Measurements from ENCODE around the gene ABHD12B. TPM values are rescaled to one million over a fixed set of nuclear protein-coding genes. Genes with fewer than 3 reads are reported as not detected.

ABHD12B gene, protein sequence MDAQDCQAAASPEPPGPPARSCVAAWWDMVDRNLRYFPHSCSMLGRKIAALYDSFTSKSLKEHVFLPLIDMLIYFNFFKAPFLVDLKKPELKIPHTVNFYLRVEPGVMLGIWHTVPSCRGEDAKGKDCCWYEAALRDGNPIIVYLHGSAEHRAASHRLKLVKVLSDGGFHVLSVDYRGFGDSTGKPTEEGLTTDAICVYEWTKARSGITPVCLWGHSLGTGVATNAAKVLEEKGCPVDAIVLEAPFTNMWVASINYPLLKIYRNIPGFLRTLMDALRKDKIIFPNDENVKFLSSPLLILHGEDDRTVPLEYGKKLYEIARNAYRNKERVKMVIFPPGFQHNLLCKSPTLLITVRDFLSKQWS
- 0.16 TPM for polyA plus RNA-seq (2013, experiment 1 of 2; ENCODE audit: insufficient read length)
- 0.25 TPM for polyA plus RNA-seq (2013, experiment 2 of 2; ENCODE audit: insufficient read length)

DNA sequence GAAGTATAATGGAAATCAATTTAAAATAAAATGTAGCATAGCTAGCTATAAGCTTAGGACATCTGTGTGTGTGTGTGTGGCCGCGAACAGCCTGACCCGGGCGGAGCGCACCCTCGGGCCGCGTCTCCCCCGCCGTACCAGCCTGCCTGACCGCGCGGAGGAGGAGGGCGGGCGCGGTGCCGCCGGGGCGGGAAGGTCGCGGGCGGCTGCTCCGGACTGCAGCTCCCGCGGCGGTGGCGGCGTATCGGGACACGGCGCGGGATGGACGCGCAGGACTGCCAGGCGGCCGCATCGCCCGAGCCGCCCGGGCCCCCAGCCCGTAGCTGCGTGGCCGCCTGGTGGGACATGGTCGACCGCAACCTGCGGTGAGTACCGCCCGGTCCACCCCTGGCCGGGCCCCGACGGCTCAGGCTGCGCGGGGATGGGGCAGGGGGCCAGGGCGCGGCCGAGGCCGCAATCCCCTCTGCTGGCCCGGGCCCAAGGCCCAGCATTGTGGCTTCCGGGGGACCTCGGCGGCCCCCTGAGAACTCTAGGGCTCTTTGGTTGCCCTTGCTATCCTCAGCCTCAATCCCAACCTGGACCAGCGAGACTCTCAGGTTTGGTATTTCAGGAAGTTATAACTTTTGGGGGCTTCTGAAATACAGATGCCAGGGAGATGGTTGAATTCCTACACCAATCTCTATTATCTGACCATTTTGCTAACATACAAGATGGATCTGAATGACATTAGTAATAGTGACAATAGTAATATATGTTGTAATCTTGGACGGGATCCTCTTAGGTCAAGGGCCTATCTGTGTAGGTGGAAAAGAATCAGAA, at the start of gene ABHD12B:
Gene ABHD12B (plus strand): TSS at position 140 of the 819 bp plus-strand sequence. CDS start 122 bp downstream, at position 262.
- DNase-seq: no peak

DNA sequence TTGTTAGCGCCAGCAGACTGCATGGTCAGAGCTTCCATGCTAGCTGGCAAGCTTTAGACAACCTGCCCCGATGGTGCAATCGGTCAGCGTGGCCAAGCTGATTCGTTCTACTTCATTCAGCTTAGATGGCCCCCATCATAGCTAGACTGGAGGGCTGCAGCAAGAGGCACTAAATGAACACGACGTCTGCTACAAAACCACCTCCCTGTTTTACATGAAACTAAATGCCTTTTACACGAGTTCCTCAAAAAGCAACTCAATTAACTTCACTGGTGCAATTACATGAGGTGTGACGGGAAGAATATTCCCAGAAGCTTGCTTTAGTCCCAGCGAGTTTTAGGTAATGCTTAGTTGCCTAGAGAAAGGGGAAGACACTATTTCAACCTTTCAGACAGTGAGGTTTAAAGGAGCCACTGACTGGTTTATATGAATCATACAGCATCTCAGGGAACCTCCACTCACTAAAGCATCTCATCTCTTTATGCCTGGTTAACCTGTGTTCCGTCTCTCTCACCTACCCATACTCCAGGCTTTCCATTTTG, 49.3 kb upstream of the ABHD12B start:
- DNase-seq: no peak

DNA sequence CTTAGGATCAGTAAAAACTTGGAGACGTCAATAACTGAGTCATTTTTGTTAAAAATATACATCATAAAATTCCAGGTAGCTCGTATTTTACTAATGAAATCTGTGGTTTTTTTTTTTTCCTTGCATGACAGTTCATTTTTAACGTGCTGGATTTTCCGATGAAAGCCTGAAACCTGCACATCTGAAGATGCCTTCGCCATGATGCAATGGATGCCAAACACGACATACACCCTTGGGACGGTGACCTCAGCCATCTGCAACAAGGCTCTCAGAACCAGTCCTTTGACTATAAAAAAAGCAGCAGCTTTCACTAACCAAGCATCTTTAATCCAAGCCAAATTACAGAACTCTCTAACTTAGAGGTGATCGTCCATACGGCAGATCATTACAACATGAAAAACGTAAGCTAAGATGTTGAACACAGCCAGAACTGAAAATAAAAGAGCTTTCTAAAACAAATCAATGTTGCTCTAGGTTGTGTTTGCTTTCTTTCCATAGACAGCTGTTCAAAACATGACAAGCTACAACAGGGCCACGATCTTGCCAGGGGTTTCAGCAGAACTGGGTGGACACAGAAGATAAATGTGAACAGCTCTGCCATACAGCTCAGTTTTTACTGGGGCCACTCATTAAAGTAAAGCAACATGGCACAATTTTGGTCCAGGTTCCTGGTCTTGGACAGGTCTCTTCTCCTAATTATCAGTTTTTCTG, 48.6 kb upstream of the ABHD12B start:
- DNase-seq: peak; percentile 69

DNA sequence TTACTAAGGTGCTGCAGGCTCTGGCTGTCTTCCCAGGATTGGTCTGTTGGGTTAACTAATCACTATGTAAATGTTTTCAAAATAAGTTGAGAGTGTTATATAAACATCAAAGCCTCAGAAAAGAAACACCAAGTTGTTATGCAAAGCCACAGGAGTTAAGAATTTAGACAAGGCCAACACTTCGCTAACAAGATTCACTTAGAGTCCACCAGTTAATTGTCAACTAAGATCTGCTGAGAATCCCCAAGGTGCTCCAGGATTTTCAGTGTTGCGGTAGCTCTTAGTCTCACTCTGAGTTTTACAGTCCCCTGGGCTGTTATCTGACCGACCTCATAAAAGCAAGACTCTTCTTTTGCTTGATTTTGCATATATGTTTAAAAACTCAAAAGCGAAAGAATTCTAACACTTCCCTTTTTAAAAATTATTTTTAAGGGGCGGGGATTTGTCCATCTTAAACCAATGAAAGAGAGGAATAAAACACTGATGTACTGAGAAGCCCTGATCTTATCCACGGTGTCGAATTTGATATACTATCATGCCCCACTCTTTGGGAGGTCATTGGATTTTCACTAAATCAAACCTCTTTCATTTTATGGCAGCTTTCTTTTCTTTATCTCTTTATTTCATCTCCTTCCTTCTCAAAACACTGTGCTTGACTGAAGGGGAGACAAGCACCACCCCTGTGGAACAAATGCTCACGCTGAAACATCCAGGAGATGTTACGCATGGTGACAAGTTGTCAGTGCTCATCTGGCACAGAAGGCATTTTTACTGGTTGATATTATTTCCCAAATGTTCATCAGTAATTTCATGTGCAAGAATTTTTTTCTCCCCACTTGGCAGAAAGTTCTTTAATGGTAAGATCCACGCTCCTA, 47.9 kb upstream of the ABHD12B start:
- DNase-seq: no peak

DNA sequence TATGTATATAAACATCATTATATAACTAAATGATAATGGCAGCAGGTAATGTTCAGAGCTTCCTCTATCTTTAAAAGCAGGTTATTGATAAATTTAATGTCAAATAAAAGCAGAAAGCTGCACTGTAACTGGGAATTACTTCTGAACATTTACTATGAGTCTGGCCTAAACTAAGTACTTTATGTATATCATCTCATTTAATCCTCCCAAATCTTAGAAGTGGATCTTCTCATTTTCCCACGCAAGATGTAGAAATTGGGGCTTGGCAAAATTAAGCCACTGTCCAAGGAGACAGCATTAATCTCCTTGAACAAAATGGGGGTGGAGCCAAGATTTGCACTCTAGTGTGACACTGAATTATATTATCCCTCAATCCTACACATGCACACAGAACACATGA, 46.5 kb upstream of the ABHD12B start:
- DNase-seq: no peak

DNA sequence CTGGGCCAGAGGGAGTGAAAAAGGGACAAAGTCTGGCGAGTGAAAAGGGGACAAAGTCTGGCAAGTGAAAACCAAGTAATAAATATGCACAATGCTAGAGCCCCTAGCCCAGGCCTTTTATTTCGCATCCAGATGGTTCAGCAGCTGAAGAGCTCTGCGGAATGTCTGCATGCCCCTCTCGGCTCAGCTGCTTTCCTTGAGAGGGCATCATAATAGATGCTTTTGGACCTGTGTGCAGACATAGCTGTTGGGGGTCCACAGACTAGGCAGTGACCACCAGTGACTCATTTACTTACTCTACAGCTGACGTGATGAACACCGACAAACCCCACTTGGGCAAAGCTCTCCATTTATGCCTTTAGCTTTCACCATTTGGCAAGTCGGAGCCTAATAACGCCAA, 45.2 kb upstream of the ABHD12B start:
- DNase-seq: no peak

DNA sequence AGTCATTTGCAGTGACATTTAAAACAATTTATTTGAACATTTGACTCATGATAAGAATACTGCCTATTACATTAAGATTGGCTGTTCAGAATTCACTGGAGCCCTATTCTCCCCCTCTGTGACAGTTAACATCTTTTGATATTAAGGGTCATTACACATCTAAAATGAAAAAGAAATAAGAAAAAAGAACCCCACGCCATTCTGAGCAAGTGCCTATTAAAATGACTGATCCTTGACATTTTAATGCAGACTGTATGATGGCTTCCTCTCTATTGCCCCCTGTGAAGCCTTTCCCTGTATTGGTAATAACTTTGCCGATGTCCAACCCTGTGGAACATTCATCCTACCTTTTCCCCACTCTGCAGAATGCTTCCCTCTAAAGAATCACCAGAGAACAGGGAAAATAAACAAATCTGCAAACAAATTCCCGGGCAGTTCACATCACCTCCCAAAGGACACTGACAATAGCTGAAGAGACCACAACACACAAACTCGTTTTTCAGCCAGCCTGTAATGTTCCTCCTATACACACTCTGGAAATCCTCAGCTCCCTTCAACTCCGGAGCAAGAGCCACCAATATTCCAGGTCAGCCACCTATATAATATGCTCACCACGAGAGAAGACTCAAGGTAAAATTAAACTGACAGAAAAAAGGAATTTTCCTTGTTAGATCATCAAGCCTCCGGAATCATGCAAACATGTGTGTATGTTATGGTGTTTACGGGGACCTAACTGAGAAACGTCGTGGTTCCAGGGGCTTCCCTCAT, 42.9 kb upstream of the ABHD12B start:
- DNase-seq: no peak

DNA sequence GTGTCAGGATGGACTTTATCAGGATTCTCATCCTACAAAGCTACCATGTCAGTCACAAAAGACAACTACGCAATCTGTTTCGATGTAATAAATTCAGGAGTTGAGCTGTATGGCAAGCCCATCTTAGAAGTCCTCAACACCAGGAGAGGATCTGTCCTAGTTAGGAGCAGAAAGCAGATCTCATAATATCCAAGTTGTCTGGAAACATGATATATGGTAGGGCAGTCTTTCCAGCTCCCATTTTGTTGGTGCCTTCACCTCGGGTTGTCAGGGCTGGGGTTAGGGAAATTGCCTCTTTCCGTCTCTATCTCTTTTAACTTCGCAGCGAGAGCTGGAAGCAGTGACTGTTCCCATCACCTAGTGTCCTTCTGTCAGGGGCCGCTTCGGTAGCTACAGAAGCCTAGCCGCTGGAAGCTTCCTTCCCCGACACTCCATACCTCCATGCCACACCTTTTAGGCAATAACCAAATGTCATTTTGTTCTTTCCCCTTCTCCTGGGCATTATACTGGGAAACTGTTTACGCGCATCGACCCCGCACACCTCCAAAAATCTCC, 42.3 kb upstream of the ABHD12B start:
- DNase-seq: no peak

DNA sequence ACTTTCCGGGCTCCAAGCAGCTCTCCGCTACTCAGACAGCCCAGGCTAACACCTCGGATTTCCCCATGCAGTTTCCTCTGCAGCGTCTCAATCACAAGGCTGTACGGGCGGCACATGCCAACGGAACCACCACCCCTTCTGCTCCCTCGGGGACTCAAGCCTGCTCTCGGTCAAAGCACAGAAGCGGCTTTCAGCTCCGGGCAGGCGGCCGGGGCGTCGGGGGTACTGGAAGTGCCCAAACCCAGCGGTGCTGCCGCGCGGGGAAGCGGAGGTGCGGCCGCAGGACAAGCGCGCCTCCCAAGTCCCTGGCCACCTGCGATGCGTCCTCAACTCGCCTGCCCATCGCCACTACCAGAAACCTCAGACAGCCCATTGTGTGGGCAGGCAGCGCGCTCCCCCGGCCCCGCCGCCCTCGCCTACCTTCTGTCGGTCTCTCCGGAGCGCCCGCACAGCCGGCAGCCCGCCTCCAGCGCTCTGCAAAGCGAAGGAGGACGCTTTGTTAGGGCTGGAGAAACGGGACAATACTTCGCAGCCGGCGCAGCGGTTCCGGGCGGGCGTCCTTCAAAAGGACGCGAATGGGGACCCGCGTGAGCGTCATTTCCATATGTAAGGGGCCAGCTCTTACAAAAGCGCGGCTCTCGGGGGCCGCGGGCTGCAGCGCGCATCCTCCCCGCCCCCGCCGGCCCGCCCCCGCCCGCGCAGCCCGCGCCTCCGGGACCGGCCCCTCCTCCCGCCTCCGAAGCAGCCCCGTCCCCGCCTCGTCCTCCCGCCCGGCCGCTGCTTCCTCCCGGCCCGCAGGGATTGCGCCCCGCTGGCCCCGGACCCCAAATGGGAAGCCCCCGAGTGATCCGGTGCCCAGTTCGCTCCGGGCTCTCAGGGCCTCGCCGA, 41.6 kb upstream of the ABHD12B start:
- peak; percentile 31 for DNase-seq

DNA sequence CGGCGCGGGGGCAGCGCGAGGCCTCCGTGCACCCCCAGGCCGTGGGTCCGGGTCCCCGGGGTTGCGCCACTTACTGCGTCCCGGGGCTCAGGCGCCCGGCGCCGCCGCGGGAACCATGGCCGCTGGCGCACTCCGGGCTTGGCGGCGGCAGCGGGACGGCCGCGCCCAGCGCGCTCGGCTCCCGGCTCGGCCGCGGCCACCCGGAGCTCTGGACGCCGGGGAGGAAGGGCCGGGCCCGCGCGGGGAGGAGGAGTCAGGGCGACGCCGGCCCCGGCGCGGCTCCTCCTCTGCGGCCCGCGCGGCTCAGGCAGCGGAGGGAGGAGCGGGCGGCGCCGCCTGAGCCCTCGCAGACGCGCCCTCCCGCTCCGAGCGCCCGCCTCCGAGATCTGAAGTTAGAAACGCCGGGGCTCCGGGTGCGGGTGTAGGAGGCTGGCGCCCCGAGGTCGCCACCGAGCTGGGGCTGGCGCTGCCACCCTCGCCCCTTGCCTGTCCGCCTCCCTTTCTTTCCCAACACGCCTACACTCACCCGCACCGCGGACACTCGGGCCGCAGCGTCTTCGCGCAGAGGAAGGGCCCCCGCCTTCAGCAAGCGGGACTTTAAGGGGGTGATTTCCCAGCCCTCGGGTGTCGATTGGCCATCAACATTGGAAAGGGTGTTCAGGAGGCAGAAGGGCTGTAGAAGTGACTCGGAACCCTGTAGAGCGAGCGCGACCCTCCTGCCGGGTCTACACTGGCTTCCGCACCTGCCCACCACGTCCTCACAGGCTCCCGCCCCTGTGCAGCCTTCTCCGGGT, 40.7 kb upstream of the ABHD12B start, which contains the start of gene NIN:
Gene NIN (minus strand): TSS at position 231 of the 794 bp plus-strand sequence. CDS start 9,106 bp downstream, outside the sequence.
- peak; percentile 87 for DNase-seq

DNA sequence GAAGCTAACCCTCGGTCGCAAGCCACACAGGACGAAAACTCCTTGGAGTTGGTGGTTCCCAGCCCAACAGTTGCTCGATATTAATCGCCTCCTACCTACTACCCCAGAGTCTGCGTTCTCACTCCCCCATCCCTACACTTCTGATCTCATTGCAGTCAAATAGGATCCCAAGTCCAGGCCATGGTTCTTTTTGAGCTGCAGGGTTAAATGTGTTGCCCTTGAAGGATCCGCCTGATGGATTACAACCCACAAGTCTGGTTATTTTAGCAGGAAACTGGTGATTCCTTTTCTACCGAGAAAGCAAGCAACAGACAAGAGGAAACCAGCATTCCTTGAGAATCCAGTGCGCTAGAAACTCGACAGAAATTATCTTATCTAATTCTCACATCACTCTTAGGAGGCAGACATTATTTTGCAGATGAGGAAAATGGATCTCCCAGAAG, 40.1 kb upstream of the ABHD12B start:
- DNase-seq: no peak

DNA sequence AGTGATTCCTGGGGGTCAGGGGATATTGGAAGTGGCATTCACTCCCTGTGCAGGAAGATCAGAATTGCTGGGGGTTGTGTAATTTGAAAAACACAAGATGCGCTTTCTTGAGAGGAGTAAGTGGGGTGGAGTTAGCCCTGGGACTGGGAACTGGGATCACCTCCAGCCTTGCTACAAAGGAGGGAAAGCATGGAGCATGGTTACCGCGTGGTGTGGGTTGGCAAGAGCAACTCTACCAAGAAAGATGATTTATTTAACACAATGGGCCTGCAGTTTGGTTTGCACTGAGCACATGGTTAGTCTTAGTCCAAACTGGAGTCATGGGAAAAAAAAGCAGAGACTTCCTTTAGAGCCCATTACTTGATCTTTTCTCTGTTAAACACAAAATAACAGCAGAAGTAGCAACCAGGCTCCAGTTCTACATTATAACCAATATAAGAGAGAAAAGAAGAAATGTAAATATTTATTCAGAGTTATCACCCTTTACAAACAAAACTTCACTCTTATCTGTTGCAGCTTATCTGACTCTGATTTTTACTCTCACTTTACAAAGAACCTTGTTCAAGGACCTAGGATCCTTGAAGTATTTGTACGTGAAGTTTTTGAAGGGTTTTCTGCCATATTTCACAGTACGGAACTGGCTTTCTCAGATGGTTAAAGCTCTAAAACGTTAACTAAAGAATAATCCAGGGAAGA, 38.8 kb upstream of the ABHD12B start:
- DNase-seq: no peak

DNA sequence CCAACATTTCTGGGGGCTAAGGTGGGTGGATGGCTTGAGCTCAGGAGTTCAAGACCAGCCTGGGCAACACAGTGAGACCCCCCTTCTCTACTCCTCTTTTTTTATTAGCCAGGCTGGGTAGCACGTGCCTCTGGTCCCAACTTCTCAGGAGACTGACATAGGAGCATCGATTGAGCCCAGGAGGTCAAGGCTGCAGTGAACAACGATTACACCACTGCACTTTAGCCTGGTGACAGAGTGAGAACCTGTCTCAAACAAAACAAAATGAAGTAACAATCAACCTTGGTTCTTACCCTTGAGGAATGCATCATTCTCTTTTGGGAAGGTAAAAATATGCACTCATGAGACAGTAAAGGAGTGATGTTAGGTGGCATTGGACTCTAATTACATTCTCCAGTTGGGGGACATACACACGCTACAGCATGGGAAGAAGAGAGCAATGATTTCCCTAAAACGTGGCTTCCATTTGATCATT, 37.0 kb upstream of the ABHD12B start:
- no peak for DNase-seq

DNA sequence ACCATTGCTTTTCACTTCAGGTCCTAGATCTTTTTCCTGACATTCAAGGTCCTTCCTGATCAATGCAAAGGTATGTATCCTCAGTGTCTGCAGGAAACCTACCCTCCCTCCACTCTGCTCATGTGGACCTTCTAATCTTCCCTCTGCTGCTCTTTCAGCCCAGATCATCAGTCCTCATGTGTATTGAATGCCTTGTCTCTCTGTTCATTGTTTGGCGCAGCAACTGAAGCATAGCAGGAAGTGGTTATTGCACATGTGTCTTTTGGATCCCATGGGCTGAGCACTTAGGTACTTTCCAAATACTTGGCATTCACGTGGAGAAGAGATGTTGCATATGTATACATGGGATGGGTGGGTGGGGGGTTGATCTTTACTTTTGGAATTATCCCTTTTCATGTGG, 36.6 kb upstream of the ABHD12B start:
- peak; percentile 44 for DNase-seq

DNA sequence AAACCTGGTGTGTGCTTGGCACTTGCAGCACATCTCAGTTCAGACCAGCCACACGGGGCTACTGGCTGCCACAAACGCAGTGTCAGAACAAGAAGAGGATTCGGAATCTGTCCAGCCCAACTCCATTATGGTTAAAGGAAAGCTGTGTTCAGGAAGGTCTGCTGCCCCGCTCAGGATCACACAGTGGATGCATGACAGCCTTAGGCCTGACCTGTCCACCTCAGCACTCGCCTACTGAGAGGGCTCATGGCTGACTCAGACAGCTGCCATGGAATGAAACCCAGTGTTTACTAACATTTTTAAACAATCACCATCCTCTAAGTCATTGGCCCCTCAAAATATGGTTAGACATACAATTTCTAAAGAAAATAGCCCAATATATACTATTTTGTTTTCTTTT, 35.3 kb upstream of the ABHD12B start:
- DNase-seq: no peak

DNA sequence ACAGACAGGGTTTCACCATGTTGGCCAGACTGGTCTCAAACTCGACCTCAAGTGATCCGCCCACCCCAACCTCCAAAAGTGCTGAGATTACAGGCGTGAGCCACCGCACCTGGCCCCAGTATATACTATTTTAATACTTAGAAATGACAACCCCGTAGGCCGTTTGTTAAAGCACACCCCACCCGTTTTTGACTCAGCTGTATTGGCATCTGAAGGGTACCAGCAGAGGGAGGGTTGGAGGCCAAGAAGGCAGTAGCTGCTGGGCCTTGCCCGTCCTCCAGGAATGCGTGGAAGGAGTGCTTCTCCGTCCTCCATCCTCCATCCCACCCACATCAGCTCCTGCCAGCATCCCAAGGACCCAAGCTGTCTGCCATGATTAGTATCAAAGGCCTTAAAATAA, 34.6 kb upstream of the ABHD12B start:
- DNase-seq: no peak

DNA sequence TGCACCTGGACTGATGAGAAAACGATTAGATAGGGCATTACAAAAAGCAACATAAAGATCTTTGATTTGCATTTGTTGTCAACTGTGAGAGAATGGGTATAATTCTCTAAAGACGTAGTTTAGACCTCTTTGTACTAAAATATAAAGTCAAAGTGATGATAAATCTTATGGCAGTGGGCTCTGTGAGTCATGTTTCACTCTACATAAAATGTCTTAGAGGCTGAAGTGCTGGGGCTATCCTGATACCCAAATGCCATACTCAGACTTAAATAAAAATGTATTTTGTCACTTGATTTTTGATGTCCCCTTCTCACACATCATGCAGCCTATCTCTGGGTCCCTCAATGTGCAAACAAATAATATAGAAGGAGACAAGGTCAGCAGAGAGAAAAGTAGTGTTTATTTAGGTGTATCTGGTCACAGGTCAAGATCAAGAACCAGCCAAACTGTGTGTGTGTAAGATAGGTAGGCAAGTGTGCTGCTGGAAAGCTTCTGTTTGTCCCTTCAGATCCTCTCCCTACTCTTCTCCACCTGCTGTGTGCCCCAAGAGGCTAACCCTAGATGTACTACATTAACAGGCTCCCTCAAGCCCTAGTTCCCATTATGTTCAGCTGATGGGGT, 33.9 kb upstream of the ABHD12B start:
- DNase-seq: no peak

Data from fibroblast of skin of scalp (primary cell).